Right lung (tissue), 5 donors: ENCODE measurements around the gene HS3ST3B1. TPM values are rescaled to one million over a fixed set of nuclear protein-coding genes. Genes with fewer than 3 reads are reported as not detected.
A peak's percentile ranks its signal among the peaks of the same experiment; 100 is the strongest.

Experiments used
- DNase-seq, 2 donors: peaks; one replicate each; pipeline ENCODE4 v3.0.0-alpha.2; 2013
- polyA plus RNA-seq, 5 donors: library from polyadenylated mRNA; unstranded; fragments of 120-200 nt; gene quantifications; one replicate each; pipeline versions ENCODE4 v1.2.1 to v1.2.3, GENCODE V29; 2013; ENCODE audit warnings: inconsistent platforms in 1 of 5, low replicate concordance in 1 of 5; ENCODE audit not compliant: insufficient read length in 5 of 5, insufficient read depth in 1 of 5

HS3ST3B1 gene
- polyA plus RNA-seq, 5 donors, result 1.5 to 2.7 (median 1.8) TPM

DNA sequence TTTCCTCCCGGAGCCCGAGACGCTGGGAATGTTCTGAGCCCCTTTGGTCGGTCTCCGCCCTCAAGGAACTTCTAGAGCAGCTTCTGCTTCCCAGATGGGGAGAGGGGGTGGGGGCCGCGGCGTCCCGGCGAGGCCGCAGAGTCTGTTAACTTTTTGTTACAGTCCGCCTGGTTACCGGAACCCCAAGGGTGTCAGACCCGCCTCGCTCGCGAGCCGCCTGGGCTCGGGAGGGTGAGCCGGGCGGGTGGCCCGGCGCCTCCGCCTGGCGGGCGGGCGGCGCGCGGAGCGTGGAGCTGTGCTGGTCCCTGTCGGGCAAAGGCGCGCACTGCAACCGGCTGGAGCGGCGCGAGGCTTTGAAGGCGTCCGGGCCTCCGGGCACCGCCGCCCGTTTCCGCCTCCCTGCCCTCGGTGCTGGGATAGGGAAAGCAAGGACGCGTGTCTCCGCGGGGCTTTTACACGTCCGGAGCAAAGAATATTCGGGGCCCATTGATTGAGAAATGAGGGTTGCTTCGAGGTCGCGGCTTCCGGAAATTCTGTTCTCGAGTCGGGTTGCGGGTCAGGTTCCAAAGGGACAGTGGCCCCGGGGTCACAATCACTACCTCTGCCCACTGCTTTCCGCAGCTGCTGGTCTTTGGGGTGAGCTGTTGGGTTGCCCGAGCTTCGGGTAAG lies 1.7 kb downstream of the HS3ST3B1 start:
- peak; percentile 76 to 84 for DNase-seq

DNA sequence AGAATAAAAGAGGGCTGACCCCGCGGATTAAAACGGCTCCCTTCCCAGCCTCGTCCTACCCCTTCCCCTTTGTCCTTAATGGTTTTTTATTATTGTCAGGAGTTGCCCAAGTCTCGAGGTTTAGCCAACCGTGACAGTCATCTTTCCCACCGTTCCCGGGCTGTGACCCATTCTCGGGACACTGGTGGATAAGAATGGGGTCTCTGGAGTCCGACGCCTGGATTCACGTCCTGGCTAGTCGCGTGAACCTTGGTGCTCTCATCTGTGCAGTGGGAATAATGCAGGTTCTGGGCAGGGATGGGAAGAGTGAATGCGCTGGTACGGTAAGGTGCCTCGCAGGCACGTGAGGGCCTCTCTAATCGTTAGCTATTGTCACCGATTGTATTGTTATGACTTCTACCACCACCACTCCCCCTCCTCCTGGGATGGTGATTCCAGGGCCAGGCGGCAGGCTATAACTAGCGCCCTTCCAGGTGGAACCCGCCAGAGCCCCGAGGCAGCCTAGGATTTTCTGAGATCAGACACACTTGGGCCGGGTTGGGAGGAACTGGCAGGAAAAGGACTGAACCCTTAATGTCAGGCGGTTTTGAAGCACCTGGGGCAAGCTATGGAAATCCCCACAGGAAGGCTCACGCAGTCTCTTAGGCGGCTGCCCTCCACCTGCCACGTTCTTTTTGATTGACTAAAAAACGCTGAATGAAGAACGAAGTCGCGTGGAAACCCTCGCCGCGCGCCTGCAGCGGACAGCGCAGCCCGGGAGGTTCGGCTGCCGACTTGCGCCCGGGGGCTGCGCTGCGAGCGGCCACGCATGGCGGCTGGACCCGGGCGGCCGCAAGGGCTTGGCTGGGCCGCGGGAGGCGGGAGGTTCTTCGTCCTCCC lies 2.7 kb downstream of the HS3ST3B1 start:
- DNase-seq, result no peak

DNA sequence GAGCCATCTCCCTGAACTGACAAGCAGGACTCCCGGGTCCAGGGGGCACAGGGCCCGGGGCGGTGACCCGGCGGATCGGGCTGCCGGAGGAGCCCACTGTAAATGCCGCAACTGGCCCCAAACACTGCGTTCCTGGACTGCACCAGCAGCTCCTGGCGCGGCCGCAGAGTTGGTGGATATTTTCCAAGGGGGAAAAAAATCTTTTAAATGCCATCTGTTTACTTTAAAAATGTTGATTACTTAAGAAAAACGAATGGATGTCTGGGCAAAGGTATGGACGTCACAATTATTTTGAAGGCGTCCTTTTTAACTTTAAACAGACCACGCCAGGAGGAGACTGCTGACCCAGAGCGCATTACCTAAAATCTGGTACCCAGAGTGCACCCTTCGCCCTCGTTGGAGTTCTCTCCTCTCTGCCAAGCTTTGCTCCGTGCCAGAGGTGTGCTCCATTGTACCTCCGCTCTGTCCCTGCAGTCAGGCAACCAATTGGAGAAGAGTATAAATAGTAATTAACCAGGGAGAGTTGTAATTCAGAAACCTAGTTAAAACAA lies 3.4 kb downstream of the HS3ST3B1 start:
- no peak for DNase-seq

GRCh38 chr17:14304773-14305517 lies 4.1 kb downstream of the HS3ST3B1 start:
- no peak for DNase-seq

DNA sequence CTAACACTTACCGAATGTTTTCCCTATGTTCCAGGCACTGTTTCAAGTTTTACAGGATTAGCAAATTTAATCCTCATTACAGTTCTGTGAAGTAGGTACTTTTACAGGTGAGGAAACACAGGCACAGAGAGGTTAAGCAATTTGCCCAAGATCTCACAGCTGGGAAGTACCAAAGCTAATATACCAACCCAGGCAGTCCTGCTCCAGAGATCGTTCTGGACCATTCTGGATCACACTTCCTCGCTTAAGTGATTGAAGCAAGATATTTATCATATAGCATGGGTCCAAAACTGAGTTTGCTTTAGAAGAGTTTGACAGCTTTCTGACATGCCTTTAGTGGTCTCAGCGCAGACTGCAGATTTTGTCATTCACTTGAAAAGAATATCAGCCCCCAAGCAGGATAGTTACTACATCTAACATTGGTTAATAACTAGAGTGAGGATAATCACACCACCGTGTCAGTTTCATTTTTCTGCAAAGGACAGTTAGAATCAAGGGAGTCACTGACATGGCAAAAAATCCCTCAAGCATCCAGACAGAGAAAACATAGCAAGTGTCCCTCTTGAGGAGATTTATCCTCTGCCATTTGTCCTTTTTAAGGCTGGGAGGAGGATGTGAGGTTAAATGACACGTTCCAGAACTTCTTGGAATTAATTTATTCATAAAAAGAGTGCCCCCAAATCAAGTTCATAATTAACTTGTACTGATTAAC lies 5.1 kb downstream of the HS3ST3B1 start:
- no peak for DNase-seq

GRCh38 chr17:14306596-14306995 lies 5.7 kb downstream of the HS3ST3B1 start:
- no peak for DNase-seq

DNA sequence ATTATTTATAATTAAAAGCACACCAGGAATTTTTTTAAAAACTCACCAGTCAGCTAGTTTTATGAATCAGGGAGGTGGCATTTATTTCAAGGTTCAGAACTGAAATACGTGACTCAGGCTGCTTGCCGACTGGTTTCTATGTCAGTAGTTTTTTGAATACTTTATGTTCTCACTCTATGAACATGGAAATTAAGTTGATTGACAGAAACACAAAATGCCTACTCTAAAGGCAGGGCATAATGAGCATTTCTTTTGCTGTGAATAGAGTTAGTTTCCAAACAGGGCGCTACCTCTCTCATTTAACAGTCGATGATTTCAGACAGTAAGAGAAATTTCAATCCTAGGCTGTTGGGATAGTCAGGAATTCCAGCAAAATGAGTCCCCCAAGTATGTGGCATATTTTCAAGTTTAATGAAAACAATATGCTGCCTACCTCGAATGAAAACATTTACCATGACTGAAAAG lies 6.7 kb downstream of the HS3ST3B1 start:
- DNase-seq, result no peak

- no peak for DNase-seq
Measured at GRCh38 chr17:14308636-14308964, 7.7 kb downstream of the HS3ST3B1 start.

- peak; percentile 85 to 86 for DNase-seq
Measured at GRCh38 chr17:14308965-14309879, 8.3 kb downstream of the HS3ST3B1 start.

- no peak for DNase-seq
Measured at GRCh38 chr17:14310101-14310500, 9.2 kb downstream of the HS3ST3B1 start.

DNA sequence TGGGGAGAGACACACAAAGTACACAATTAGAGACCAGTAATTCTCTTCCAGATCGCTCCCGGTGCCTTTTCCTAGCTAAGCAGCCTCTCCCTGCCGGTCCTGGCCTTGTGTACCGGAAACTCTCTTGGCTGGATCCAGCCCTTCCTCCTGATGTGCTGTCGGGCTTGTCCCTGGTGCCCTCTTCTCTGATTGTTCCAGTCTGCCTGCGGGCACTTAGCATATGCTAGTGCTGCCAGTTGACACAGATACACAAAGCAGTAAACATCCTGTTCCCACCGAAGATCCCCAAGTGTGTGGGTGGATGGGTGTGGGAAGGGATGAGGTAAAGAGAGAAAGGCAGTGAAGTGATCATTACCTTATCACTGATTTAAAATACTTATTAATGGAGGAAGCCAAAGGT lies 9.7 kb downstream of the HS3ST3B1 start:
- no peak for DNase-seq

- DNase-seq, result no peak
Measured at GRCh38 chr17:14311186-14311705, 10.4 kb downstream of the HS3ST3B1 start.

- no peak for DNase-seq
Measured at GRCh38 chr17:14311981-14312380, 11.1 kb downstream of the HS3ST3B1 start.

GRCh38 chr17:14312522-14312921 lies 11.6 kb downstream of the HS3ST3B1 start:
- DNase-seq, result no peak

DNA sequence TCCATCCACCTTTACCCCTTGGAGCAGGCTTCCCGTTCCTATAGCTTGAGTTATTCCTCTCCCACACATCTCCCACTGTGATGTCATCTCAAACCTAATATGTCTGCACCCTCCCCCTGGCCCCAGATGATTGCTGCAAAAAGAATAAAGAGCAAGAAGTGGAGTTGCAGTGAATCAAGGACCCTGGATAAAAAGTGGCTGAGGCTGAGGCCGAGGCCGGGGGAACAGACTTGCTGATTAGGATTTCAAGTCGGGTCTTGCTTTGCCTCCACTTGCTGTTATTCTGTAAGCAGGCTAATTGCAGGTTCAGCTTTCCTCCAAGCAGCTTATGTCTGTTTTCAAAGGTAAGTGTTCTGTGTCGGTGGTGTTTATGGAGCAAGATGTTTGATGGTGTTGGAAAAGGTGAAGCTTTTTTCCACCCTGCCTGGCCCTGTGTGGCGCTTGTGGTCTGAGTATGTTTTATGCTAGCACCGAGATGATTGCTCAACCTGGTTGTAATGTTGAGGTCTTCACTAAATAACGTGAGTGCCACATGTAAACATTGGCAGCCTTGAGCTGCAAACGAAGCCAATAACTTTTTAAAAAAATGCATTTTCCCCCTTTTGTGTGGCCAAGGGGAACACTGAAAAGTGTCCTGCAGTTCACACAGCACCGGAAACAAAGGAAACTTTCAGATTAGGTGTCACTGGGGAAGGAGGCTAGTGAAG lies 15.4 kb downstream of the HS3ST3B1 start:
- DNase-seq, result no peak

DNA sequence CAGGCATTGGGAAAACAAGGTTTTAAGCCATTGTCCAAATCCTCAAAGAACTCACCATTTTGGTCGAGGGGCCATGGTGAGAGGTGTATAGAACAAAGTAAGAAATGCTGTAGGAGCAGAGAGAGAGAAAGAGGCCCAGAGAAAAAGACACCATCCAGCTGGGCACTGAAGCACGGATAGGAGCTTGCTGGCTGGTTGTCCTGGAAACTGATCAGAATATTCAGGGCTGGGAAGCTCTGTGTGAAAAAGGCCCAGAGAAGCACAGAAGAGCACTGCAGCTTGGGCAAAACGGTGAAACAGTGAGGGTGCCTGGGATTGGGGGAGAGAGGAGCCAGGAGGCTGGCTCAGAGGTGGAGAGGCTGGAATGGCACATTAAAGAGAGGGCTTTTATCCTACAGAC lies 16.5 kb downstream of the HS3ST3B1 start:
- DNase-seq, result no peak

DNA sequence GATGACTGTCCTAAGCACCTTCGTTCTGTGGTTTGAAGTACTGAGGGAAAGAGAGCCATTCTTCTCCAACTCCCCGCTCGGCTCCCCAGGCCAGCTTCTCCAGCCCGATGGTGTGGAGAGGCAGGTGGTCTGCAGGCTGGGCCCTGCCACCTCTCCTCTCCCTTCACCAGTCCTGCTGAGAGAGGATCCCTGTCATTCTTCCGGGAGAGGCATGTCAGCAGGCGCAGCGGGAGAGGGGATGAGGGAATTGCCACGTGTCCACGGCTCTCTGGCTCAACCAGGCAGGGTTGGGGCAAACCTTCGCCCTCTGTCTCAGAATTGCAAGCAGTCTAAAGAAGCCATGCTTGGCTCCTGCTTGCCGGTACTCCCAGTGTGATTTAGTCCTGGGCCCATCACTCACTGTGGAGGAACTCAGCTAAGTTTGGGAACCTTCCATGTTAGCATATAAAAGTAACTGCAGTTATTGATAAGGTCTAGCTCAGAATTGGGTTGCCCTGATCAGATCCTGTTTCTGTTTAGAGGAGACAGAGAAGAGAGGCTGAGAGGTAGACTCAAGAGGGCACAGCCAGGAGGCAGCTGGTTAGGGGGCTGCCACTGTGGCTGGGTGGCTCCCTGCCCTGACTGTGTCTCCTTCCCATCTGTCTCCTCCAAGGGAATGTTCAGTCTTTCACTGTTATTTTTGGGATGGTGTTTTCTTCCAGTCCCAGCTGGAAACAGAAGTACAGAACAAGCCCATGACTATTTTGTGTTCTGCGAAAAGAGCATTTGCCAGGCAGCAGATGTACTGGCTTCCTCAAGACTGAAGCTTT lies 17.4 kb downstream of the HS3ST3B1 start:
- no peak for DNase-seq

- no peak for DNase-seq
Measured at GRCh38 chr17:14318918-14319205, 18.0 kb downstream of the HS3ST3B1 start.

DNA sequence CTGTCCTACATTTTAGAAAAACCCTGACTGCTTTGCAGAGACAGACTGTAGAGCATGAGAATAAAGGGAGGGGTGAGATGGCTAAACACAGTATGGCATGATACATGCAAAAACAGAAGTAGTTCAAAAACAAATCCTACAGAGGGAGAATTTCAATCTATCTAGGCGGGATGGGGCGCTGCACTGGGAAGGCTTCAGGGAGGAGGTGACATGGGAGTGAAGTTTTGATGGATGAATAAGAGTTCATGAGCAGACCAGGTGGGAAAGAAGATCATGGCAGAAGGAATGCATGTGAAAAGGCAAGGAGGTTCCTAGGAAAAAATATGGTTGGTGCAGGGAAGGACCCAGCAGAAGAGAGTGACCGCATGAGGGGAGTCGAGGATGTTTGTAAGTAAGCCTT lies 19.2 kb downstream of the HS3ST3B1 start:
- DNase-seq, result no peak
